ENCODE data around the gene ACY1. TPM values are rescaled to one million over a fixed set of nuclear protein-coding genes. Genes with fewer than 3 reads are reported as not detected.

ACY1 gene
- total RNA-seq, 4 donors from 2014 or later, result 20.2 to 42.7 (median 33.6) TPM

GRCh38 chr3:51984269-51984647 lies 923 bp downstream of the ACY1 start:
- H3K36me3 ChIP-seq, result no peaks in the 10 kb centered on the region
- TF ChIP-seq CTCF (IDR thresholded peaks at IDR 0.05) (no peak), POLR2A (IDR thresholded peaks at IDR 0.05) (no peak)
- H3K4me1 ChIP-seq, result peaks cover 17 to 38% (median 21%) of the 10 kb centered on the region in 3 donors
- intact Hi-C loops (cut with DNase I), result no loop called here
- H3K27me3 ChIP-seq, result no peaks in the 10 kb centered on the region
- peak overlapping the region in 1 of 4 donors; percentile 73 for H3K4me3 ChIP-seq
- DNase-seq, result no peak
- H3K27ac ChIP-seq, result peak overlapping the region; percentile 85 to 98 (median 94)
- no peaks in the 10 kb centered on the region for H3K9me3 ChIP-seq

GRCh38 chr3:51985063-51985462 lies 1.7 kb downstream of the ACY1 start:
- 100% methylated on average over 2 to 3 of the region's 6 CpGs for WGBS, 2 donors
- no peaks in the 10 kb centered on the region for H3K9me3 ChIP-seq
- H3K4me1 ChIP-seq, result peaks cover 17 to 46% (median 24%) of the 10 kb centered on the region in 3 donors
- intact Hi-C loops (cut with DNase I), result no loop called here
- H3K27ac ChIP-seq, result peak overlapping the region in 2 of 4 donors; percentile 93 to 98
- no peak overlapping the region for H3K4me3 ChIP-seq
- DNase-seq, result no peak
- no peaks in the 10 kb centered on the region for H3K36me3 ChIP-seq
- TF ChIP-seq CTCF (IDR thresholded peaks at IDR 0.05) (no peak), POLR2A (IDR thresholded peaks at IDR 0.05) (no peak)
- no peaks in the 10 kb centered on the region for H3K27me3 ChIP-seq

- WGBS, 2 donors, result 70 to 71% methylated on average over 5 of the region's 12 CpGs
- DNase-seq, result no peak
Observed at GRCh38 chr3:51986010-51986947, 2.9 kb downstream of the ACY1 start.

GRCh38 chr3:51987568-51987967 lies 4.2 kb downstream of the ACY1 start:
- no peak overlapping the region for H3K27ac ChIP-seq
- H3K9me3 ChIP-seq, result no peaks in the 10 kb centered on the region
- H3K4me1 ChIP-seq, result peaks cover 10 to 51% (median 20%) of the 10 kb centered on the region in 3 donors
- peaks cover 4 to 16% (median 5%) of the 10 kb centered on the region in 3 donors for H3K36me3 ChIP-seq
- no peak for DNase-seq
- H3K27me3 ChIP-seq, result no peaks in the 10 kb centered on the region
- H3K4me3 ChIP-seq, result no peak overlapping the region
- WGBS, 2 donors, result 86 to 89% methylated on average over 7 of the region's 7 CpGs
- intact Hi-C loops (cut with DNase I), result no loop called here
- TF ChIP-seq CTCF (IDR thresholded peaks at IDR 0.05), result no peak
- no peak for TF ChIP-seq POLR2A (IDR thresholded peaks at IDR 0.05)

More at GRCh38 chr3:51986010-51986947, 2.9 kb downstream of the ACY1 start:
- Histone ChIP-seq H3K36me3 (peaks cover 0 to 3% (median 1%) of the 10 kb centered on the region in 3 donors), H3K4me3 (no peak overlapping the region), H3K27me3 (no peaks in the 10 kb centered on the region), H3K27ac (no peak overlapping the region), H3K9me3 (no peaks in the 10 kb centered on the region), H3K4me1 (peaks cover 17 to 53% (median 24%) of the 10 kb centered on the region in 3 donors)
- TF ChIP-seq CTCF (IDR thresholded peaks at IDR 0.05) (no peak), POLR2A (IDR thresholded peaks at IDR 0.05) (no peak)
- intact Hi-C loops (cut with DNase I), result no loop called here

Measured in esophagus squamous epithelium (tissue), 5 donors.